NOMO-1 (cell line): ENCODE measurements around the gene TIGD1.
"Not testable (repeated sequence)": the region's sequence is repeated elsewhere in the genome, so short reads cannot be mapped to it uniquely, and the experiment has no call there.

ENCODE experiments used
- DNase-seq, 2 experiments: peaks; one replicate each; lab custom pipeline; 2025; ENCODE audit not compliant: unreplicated experiment in 2 of 2; lab: John Stamatoyannopoulos, UW

TIGD1 gene

GRCh38 chr2:232540441-232541041 is 9.8 kb downstream of the TIGD1 start:
- no peak for DNase-seq

DNA sequence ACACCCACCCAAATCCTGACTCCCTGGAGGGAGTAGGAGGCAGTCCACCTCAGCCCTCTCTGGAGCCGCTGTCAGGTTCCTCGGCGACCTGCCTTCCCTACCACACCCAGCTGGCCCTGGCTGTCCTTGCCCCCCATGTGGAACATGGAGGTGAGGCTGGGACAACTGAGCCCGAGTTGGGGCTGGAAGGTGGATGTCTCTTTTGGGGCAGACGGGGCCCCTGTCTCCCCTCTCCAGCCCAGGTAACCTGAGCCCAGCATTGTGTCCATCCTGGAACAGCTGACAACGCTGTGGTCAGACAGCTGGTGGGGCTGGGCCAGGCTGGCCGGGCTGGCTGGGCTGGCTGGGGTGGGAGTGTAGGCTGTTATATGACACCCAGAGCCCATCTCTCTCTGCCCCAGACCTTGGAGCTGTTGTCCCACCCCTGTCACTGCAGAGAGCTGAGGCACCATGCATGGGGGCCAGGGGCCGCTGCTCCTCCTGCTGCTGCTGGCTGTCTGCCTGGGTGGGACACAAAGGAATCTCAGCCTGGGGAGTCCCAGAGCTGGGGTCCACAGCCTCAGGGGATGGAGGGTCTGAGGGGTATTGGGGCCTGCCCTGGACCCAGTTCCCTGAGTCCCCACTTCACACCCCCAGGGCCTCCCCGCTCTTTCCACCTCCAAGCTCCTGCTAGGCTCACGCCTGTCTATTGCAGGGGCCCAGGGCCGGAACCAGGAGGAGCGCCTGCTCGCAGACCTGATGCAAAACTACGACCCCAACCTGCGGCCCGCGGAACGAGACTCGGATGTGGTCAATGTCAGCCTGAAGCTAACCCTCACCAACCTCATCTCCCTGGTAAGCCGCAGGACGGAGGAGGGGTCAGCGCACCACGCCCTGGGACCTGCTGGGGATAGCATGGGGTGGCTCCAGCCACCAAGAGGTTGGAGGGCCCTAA is 10.8 kb downstream of the TIGD1 start, which contains the start of gene CHRNG:
TSS of gene CHRNG (plus strand) at position 395 of the 934 bp plus-strand sequence. CDS start at position 451, 56 bp downstream.
- no peak for DNase-seq

- no peak for DNase-seq
Measured at GRCh38 chr2:232538671-232539070, 11.7 kb downstream of the TIGD1 start.

- DNase-seq = no peak
Measured at GRCh38 chr2:232537499-232537898, 12.9 kb downstream of the TIGD1 start.

- no peak for DNase-seq
Measured at GRCh38 chr2:232537079-232537478, 13.3 kb downstream of the TIGD1 start.

DNA sequence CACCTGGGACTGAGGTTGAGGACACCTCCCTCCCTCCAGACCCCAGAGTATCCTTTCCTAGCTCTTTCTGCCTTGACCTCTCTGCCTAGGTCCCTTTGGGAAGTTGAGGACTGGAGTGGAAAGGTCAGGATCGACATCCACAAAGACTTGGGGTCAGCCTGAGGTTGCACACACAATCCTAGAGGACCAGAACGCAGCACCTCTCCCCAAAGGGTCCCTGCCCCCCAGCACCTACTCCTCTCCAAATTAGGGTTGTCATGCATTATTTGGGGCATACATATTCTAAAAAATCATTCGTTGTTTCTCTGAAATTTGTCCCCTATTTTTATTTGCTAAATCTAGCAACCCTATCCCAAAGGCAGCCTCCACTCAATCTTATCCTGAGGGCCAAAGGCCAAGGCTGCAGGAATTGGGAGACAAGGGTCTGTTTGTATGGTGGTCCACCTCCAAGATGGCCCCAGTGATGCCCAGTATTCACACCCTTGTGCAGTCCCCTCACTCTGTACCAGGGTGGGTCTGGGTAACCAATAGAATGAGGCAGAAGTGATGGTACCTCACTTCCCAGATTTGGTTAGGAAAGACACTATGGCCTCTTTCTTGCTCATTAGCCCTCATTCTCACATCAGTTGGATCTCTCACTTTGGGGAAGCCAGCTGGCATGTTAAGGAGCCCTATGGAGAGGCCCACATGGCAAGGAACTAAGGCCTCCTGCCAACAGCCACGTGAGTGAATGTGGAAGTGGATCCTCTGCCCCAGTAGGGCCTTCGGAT is 14.4 kb downstream of the TIGD1 start:
- DNase-seq = no peak

DNA sequence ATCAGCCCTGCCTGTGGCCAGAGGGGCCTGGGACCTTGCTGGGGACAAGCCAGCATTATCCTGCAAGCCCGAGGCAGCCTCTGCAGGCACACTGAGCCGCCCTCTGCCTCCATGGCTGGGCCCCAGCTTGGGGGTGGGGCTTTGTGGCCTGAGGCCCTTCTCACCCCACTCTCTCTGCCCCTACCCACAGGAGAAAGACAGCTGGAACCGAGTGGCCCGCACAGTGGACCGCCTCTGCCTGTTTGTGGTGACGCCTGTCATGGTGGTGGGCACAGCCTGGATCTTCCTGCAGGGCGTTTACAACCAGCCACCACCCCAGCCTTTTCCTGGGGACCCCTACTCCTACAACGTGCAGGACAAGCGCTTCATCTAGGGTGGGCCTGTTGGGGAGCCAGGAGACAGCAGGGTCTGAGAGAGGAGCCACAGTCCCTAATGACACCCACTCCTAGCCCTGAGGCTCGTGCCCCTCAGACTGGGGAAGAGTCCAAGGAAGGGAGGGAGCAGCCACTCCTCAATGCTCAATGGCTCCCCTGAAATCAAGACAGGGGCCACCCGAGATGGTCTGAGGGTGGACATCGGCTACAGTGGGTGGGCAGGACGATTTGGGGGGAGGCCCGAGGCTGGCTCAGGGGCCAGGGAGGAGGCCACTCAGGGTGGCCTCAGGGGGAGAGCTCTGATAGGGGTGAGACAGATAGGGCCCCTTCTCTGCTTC is 15.3 kb downstream of the TIGD1 start:
- no peak for DNase-seq

DNA sequence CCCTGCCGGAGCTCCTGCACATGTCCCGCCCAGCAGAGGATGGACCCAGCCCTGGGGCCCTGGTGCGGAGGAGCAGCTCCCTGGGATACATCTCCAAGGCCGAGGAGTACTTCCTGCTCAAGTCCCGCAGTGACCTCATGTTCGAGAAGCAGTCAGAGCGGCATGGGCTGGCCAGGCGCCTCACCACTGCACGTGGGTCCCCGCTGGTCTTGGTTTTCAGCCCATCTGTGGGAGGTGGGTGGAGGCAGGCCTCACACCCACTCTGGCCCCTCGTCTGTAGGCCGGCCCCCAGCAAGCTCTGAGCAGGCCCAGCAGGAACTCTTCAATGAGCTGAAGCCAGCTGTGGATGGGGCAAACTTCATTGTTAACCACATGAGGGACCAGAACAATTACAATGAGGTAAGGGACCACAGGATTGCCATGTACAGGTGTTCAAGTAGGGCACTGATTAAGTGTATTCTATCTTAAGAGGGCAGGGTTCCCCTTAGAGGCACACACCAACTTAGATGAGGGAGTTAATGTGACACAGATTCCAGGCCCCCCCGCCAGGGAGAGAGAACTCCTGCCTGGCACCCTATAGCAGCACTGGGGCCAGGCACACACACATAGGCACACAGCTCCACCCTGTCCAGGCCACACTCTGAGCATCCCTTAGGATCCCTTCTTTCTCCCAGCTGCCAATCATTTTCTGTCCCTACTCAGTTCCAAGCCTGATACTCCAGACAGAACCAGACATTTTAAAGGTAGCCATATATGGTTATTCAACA is 16.2 kb downstream of the TIGD1 start:
- no peak for DNase-seq

- DNase-seq = not testable (repeated sequence)
Measured at GRCh38 chr2:232532821-232533220, 17.5 kb downstream of the TIGD1 start.

GRCh38 chr2:232532419-232532818 is 17.9 kb downstream of the TIGD1 start:
- no peak for DNase-seq

DNA sequence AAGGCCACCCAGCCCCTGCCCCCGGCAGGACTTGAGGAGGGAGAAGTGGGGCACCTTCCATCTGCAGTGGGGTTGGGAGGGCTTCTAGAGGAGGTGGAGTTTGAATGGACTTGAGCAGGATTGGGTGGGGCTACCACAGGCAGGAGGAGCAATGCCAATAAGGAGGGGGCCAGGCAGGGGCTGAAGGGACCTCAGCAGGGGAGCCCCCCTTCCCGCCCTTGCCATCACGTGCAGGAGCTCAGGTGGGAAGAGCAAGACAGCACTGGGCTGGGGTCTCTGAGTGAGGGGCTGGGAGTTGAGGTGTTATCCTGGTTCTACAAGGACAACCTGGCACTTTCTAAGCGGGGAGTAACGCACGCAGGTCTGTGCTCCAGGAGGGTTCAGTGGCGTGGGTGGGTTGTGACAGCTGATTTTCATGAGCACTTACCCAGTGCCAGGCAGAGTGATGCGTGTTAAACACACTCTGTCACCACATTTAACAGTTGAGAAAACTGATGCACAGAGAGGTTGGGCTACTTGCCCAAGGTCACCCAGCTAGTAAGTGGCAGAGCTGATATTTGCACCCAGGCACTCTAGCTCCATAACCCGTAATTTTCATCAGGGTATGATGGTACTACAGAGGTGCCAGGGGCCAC is 19.6 kb downstream of the TIGD1 start:
- DNase-seq = no peak

GRCh38 chr2:232529806-232530547 is 20.4 kb downstream of the TIGD1 start:
- DNase-seq = no peak

GRCh38 chr2:232528746-232529460 is 21.5 kb downstream of the TIGD1 start:
- DNase-seq = no peak

DNA sequence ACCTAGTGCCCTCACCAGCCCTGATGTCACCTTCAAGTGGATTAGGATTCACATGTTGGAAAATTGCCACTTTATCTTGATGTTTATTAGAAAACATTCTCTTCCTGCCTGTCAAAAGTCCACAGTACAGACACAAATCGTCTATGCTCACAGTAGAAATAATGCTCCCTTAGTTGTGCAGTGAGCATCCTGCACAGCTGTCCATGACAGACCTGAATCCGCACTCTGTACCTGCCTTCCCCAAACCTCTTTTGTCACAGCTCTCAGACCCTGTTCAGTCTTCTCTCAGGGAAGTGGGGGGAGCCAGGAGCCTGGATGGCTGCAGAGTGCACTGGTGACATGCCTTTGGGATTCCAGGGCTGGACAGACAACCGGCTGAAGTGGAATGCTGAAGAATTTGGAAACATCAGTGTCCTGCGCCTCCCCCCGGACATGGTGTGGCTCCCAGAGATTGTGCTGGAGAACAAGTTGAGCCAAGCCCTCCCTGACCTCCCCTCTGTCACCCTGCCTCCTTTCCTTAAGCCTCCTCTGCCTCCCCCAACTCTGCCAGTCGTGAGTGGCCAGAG is 22.4 kb downstream of the TIGD1 start:
- DNase-seq = no peak

DNA sequence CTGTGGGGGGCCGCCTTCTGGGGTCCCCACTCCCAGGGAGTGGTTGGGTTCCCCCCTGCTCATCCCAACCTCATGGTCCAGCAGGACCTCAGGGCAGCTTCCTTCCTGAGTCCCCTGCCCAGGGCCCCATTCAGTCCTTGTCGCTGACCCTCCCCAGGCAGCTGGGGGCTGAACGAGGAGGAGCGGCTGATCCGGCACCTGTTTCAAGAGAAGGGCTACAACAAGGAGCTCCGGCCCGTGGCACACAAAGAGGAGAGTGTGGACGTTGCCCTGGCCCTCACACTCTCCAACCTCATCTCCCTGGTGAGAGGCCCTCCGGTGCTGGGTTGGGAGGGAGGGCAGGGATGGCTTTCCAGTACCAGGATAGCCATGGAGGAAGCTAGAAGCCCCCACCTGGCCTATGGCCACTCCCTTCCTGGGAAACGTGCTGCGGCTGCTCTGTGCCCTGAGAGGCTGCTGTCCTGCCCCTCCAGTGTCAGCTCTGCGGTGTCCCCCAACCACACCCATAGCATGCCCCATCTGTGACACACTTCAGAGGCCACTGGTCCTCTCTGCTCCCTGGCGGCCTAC is 23.9 kb downstream of the TIGD1 start:
- DNase-seq = no peak

- DNase-seq = no peak
Measured at GRCh38 chr2:232525791-232526371, 24.5 kb downstream of the TIGD1 start, which contains the start of gene CHRND. Gene CHRND (plus strand): TSS chr2:232526160. CDS start chr2:232526216, 56 bp downstream.

GRCh38 chr2:232525199-232525598 is 25.2 kb downstream of the TIGD1 start:
- no peak for DNase-seq
